Activated CD8-positive, alpha-beta T cell treated with anti-CD3 and anti-CD28 coated beads for 36 hours (primary cell): ENCODE data around the gene ROR2. TPM values are rescaled to one million over a fixed set of nuclear protein-coding genes. Genes with fewer than 3 reads are reported as not detected.
"Not testable (repeated sequence)": the region's sequence is repeated elsewhere in the genome, so short reads cannot be mapped to it uniquely, and the experiment has no call there.

ENCODE experiments used
- ATAC-seq: fragments of 200-7000 bp; cut with Tn5 transposase; one replicate; pipeline ENCODE4 v1.10.0; 2021; ENCODE audit warnings: mild to moderate bottlenecking, moderate library complexity
- CTCF ChIA-PET: fragments of 350-600 bp; sonication (Branson Sonifier 250); formaldehyde crosslinking; loops from one replicate; lab custom pipeline; 2021; ENCODE audit warnings: antibody characterized with exemption; lab: Charles Lee
- POLR2A ChIA-PET: fragments of 350-600 bp; sonication (Branson Sonifier 250); formaldehyde crosslinking; loops from one replicate; lab custom pipeline; 2021; ENCODE audit warnings: antibody characterized with exemption; lab: Charles Lee
- DNase-seq: peaks from one replicate; pipeline ENCODE4 v3.0.0-alpha.2; 2020
- H3K27ac Mint-ChIP-seq: one replicate; pipeline ENCODE4 v1.8.0; 2021; ENCODE audit warnings: mild to moderate bottlenecking, mixed read lengths
- H3K27me3 Mint-ChIP-seq: one replicate; pipeline ENCODE4 v1.8.0; 2021; ENCODE audit warnings: mixed read lengths
- H3K36me3 Mint-ChIP-seq: one replicate; pipeline ENCODE4 v1.8.0; 2021; ENCODE audit warnings: low read depth, mixed read lengths
- H3K4me1 Mint-ChIP-seq: one replicate; pipeline ENCODE4 v1.8.0; 2021; ENCODE audit warnings: low read depth, mixed read lengths
- H3K4me3 Mint-ChIP-seq: one replicate; pipeline ENCODE4 v1.8.0; 2021; ENCODE audit warnings: mild to moderate bottlenecking, moderate library complexity, mixed read lengths
- H3K9me3 Mint-ChIP-seq: one replicate; pipeline ENCODE4 v1.8.0; 2021; ENCODE audit warnings: mixed read lengths
- intact Hi-C: fragments of 100-400 bp; cut with micrococcal nuclease; formaldehyde crosslinking; loops from one replicate; pipeline ENCODE4 v1.10.0; 2022
- total RNA-seq, 2 experiments: library from RNA; stranded (reverse); gene quantifications; one replicate each; pipeline ENCODE4 v1.2.3, GENCODE V29; 2021
- TF ChIP-seq, protein P1 (sequence below): fragments of 200-600 bp; IDR thresholded peaks from one replicate; pipeline ENCODE4 v1.8.0; 2022; ENCODE audit warnings: antibody characterized with exemption, mild to moderate bottlenecking

The ROR2 gene
- total RNA-seq, 2 experiments from 2014 or later, result not detected

DNA sequence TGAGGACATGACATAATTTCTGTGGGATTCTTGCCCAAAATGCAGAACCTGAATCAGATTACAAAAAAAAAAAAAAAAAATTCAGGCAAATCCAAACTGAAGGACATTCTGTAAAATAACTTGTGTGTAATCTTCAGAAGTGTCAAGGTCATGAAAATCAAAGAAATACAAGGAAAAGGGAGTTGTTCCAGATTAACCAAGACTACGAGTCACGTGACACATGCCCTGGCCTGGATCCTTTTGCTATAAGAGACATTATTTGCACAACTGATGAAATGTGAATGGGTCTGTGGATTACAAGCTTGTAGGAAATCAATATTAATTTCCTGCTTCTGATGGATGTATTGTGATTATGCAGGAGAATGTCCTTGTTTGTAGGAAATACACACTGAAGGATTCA lies 309.6 kb downstream of the ROR2 start:
- no peak overlapping the region for H3K27ac Mint-ChIP-seq
- ATAC-seq, result no peak
- ChIA-PET POLR2A (no interaction called here), CTCF (no interaction called here)
- no peak for DNase-seq
- no peaks in the 10 kb centered on the region for H3K4me1 Mint-ChIP-seq
- no peak overlapping the region for H3K4me3 Mint-ChIP-seq
- H3K27me3 Mint-ChIP-seq, result peaks cover 6% of the 10 kb centered on the region
- intact Hi-C loops, result no loop called here
- H3K9me3 Mint-ChIP-seq, result peaks cover 2% of the 10 kb centered on the region
- TF ChIP-seq, protein P1, sequence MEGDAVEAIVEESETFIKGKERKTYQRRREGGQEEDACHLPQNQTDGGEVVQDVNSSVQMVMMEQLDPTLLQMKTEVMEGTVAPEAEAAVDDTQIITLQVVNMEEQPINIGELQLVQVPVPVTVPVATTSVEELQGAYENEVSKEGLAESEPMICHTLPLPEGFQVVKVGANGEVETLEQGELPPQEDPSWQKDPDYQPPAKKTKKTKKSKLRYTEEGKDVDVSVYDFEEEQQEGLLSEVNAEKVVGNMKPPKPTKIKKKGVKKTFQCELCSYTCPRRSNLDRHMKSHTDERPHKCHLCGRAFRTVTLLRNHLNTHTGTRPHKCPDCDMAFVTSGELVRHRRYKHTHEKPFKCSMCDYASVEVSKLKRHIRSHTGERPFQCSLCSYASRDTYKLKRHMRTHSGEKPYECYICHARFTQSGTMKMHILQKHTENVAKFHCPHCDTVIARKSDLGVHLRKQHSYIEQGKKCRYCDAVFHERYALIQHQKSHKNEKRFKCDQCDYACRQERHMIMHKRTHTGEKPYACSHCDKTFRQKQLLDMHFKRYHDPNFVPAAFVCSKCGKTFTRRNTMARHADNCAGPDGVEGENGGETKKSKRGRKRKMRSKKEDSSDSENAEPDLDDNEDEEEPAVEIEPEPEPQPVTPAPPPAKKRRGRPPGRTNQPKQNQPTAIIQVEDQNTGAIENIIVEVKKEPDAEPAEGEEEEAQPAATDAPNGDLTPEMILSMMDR, result no peak
- no peaks in the 10 kb centered on the region for H3K36me3 Mint-ChIP-seq

DNA sequence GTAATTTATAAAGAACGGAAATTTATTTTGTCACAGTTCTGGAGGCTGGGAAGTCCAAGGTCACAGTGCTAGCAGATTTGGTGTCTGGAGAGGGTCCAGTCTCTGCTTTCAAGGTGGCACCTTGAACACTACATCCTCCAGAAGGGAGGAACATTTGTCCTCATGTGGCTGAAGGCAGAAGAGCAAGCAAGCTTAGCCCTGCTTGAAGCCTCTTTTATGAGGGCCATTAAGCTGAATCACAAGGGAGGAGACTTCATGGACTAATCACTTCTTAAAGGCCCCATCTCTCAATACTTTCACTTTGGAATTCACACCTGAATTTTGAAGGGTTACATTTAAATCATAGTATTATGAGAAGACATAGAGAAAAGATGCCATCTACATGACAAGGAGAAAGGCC lies 311.0 kb downstream of the ROR2 start:
- intact Hi-C loops, result no loop called here
- Mint-ChIP-seq H3K9me3 (peaks cover 2% of the 10 kb centered on the region), H3K4me3 (no peak overlapping the region), H3K36me3 (no peaks in the 10 kb centered on the region), H3K27me3 (peaks cover 5% of the 10 kb centered on the region), H3K27ac (no peak overlapping the region), H3K4me1 (no peaks in the 10 kb centered on the region)
- ChIA-PET CTCF (no interaction called here), POLR2A (no interaction called here)
- TF ChIP-seq, protein P1, result no peak
- no peak for ATAC-seq
- no peak for DNase-seq

DNA sequence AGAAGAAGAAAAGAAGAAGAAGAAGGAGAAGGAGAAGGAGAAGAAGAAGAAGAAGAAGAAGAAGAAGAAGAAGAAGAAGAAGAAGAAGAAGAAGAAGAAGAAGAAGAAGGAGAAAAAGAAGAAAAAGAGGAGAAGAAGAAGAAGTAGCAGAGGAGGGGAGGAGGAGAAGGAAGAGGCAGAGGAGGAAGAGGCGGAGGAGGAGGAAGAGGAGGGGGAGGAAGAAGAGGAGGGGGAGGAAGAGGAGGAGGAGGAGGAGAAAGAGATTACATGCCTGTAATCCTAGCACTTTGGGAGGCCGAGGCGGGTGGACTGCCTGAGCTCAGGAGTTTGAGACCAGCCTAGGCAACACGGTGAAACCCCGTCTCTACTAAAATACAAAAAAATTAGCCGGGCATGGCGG lies 315.2 kb downstream of the ROR2 start:
- H3K36me3 Mint-ChIP-seq, DNase-seq, POLR2A ChIA-PET, intact Hi-C loops, H3K9me3 Mint-ChIP-seq, H3K4me1 Mint-ChIP-seq, H3K4me3 Mint-ChIP-seq, ATAC-seq, H3K27ac Mint-ChIP-seq, CTCF ChIA-PET: not testable (repeated sequence)
- H3K27me3 Mint-ChIP-seq, result peaks cover 22% of the 10 kb centered on the region

DNA sequence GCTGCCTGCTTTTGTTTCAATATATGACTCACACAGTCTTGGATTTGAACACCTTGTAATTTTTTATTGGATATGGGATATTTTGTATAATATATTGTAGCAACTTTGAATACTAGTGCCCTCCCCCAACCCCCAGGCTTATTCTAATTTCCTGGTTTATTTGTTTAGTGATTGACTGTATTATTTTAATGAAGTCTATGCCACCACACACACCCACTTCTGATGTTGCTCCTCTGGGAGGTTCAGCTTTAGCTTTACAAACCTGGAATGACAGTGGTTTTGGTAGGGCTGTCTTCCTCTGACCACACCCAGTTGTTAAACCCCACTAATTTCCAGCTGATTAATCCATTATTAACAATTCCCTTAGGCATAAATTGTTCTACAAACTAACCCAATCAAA lies 320.3 kb downstream of the ROR2 start:
- DNase-seq (no peak), ATAC-seq (no peak)
- TF ChIP-seq, protein P1, result no peak
- H3K36me3 Mint-ChIP-seq, result no peaks in the 10 kb centered on the region
- H3K4me1 Mint-ChIP-seq, result no peaks in the 10 kb centered on the region
- intact Hi-C loops, result no loop called here
- POLR2A ChIA-PET, result no interaction called here
- no peak overlapping the region for H3K4me3 Mint-ChIP-seq
- H3K27me3 Mint-ChIP-seq, result peaks cover 22% of the 10 kb centered on the region
- H3K9me3 Mint-ChIP-seq, result no peaks in the 10 kb centered on the region
- no peak overlapping the region for H3K27ac Mint-ChIP-seq
- CTCF ChIA-PET, result no interaction called here

DNA sequence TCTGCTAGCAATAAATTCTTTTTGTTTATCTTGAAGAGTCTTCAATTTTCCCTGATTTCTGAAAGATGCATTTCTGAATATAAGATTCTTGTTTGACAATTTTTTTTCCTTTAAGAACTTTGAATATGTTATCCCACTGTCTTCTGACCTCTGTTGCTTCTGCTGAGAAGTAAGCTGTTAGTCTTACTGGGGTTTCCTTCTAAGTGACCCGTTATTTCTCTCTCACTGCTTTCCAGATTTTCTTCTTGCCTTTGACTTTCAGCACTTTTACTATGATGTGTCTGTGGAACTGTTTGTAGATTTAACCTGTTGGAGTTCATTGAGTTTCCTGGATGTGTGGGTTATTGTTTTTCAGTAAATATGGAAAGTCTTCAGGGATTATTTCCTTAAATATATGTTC lies 321.1 kb downstream of the ROR2 start:
- DNase-seq (no peak), ATAC-seq (no peak)
- ChIA-PET POLR2A (no interaction called here), CTCF (no interaction called here)
- H3K4me3 Mint-ChIP-seq, result no peak overlapping the region
- TF ChIP-seq, protein P1, result no peak
- peaks cover 22% of the 10 kb centered on the region for H3K27me3 Mint-ChIP-seq
- H3K4me1 Mint-ChIP-seq, result no peaks in the 10 kb centered on the region
- intact Hi-C loops, result no loop called here
- no peak overlapping the region for H3K27ac Mint-ChIP-seq
- H3K9me3 Mint-ChIP-seq, result no peaks in the 10 kb centered on the region
- H3K36me3 Mint-ChIP-seq, result no peaks in the 10 kb centered on the region

DNA sequence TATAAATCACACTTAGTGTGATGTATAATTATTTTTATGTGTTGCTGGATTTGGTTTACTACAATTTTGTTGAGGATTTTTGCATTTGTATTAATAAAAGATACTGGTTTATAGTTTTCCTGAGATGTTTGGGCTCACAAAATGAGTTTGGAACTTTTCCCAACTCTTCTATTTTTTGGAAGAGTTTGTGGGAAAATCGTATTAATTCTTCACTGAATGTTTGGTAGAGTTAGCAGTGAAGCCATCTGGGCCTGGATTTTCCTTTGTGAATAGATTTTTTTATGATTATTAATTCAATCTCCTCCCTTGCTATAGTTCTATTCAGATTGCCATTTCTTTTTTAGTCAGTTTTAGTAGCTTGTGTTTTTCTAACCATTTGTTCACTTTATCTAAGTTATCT lies 324.7 kb downstream of the ROR2 start:
- Mint-ChIP-seq H3K4me3 (no peak overlapping the region), H3K4me1 (no peaks in the 10 kb centered on the region), H3K27me3 (peaks cover 9% of the 10 kb centered on the region), H3K36me3 (no peaks in the 10 kb centered on the region), H3K27ac (no peak overlapping the region), H3K9me3 (no peaks in the 10 kb centered on the region)
- intact Hi-C loops, result no loop called here
- POLR2A ChIA-PET, result no interaction called here
- CTCF ChIA-PET, result no interaction called here
- DNase-seq (no peak), ATAC-seq (no peak)
- TF ChIP-seq, protein P1, result no peak
